Activated naive CD4-positive, alpha-beta T cell treated with anti-CD3 and anti-CD28 coated beads, Interleukin-2, amount 50 U/mL, for 24 hours (primary cell): Measurements from ENCODE around the gene METTL2A.
"Not testable (repeated sequence)": the region's sequence is repeated elsewhere in the genome, so short reads cannot be mapped to it uniquely, and the experiment has no call there.

ENCODE experiments used
- H3K27ac Mint-ChIP-seq: one replicate; pipeline ENCODE4 v1.8.0; 2021; ENCODE audit warnings: mild to moderate bottlenecking, mixed read lengths
- H3K27me3 Mint-ChIP-seq: one replicate; pipeline ENCODE4 v1.8.0; 2021; ENCODE audit warnings: mixed read lengths
- H3K36me3 Mint-ChIP-seq: one replicate; pipeline ENCODE4 v1.8.0; 2021; ENCODE audit warnings: mixed read lengths
- H3K4me1 Mint-ChIP-seq: one replicate; pipeline ENCODE4 v1.8.0; 2021; ENCODE audit warnings: mixed read lengths
- H3K4me3 Mint-ChIP-seq: one replicate; pipeline ENCODE4 v1.8.0; 2021; ENCODE audit warnings: mild to moderate bottlenecking, mixed read lengths
- H3K9me3 Mint-ChIP-seq: one replicate; pipeline ENCODE4 v1.8.0; 2021; ENCODE audit warnings: mixed read lengths

The METTL2A gene

DNA sequence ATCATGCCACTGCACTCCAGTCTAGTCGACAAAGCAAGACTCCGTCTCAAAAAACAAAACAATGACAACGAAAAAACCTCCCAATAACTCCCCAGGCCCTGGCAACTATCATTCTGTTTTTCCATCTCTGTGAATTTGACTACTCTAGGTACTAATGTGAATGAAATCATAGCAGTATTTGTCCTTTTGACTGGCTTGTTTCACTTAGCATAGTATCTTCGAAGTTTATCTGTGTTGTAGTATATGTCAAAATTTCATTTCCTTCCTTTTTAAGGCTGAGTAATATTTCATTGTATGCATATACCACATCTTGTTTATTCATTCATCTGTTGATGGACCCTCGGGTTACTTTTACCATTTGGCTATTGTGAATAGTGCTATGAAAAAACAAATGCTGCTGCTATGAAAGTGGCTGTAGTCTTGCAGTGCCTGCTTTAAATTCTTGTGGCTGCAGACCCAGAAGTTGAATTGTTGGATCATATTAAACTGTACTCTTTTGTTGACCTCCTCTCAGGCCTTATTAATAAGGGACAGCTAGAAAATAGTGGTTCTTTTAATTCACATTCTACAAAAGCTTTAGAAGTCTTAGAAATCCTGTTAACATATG is 69.5 kb downstream of the METTL2A start:
- peaks cover 53% of the 10 kb centered on the region for H3K4me1 Mint-ChIP-seq
- H3K27me3 Mint-ChIP-seq, H3K36me3 Mint-ChIP-seq, H3K4me3 Mint-ChIP-seq, H3K9me3 Mint-ChIP-seq, H3K27ac Mint-ChIP-seq: not testable (repeated sequence)

DNA sequence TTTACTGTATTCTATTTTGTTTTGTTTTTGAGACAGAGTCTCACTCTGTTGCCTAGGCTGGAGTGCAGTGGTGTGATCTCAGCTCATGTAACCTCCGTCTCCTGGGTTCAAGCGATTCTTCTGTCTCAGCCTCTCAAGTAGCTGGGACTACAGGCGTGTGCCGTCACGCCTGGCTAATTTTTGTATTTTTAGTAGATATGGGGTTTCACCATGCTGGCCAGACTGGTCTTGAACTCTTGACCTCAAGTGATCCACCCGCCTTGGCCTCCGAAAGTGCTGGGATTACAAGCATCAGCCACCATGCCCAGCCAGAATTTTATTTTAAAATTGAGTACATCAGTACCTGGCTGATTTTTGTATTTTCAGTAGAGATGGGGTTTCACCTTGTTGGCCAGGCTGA is 70.4 kb downstream of the METTL2A start:
- H3K9me3 Mint-ChIP-seq, H3K4me3 Mint-ChIP-seq, H3K27ac Mint-ChIP-seq, H3K36me3 Mint-ChIP-seq, H3K27me3 Mint-ChIP-seq: not testable (repeated sequence)
- H3K4me1 Mint-ChIP-seq = peaks cover 54% of the 10 kb centered on the region

DNA sequence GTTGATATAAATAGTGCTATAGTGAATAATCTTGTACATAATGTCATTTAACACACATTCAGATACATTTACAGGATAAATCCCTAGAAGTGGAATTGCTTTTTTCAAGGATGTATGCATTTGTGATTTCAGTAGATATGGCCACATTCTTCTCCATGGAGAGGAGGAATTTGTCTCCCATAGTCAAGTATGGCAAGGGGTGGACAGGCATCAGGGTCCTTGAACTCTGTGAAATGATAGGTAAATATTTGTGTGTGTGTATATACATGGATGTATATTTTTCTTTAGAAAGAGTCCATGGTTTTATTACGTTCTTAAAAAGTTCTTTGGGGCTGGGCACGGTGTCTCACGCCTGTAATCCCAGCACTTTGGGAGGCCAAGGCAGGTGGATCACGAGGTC is 72.6 kb downstream of the METTL2A start:
- H3K4me3 Mint-ChIP-seq, H3K27ac Mint-ChIP-seq, H3K9me3 Mint-ChIP-seq, H3K27me3 Mint-ChIP-seq, H3K36me3 Mint-ChIP-seq: not testable (repeated sequence)
- H3K4me1 Mint-ChIP-seq = peaks cover 45% of the 10 kb centered on the region

DNA sequence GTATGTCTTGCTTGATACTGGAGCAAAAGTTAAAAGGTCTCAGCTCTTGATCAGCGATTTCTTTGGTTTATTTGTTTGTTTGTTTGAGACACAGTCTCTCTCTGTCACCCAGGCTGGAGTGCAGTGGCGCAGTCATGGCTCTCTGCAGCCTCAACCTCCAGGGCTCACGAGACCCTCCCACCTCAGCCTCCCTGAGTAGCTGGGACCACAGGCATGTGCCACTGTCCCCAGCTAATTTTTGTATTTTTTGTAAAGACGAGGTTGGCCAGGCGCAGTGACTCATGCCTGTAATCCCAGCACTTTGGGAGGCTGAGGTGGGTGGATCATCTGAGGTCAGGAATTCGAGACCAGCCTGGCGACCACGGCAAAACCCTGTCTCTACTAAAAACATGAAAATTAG is 75.1 kb downstream of the METTL2A start:
- not testable (repeated sequence) for H3K36me3 Mint-ChIP-seq, H3K27me3 Mint-ChIP-seq, H3K9me3 Mint-ChIP-seq, H3K4me3 Mint-ChIP-seq, H3K27ac Mint-ChIP-seq
- peaks cover 29% of the 10 kb centered on the region for H3K4me1 Mint-ChIP-seq
